ENCODE measurements around the gene CALN1. TPM values are rescaled to one million over a fixed set of nuclear protein-coding genes. Genes with fewer than 3 reads are reported as not detected.

CALN1 gene
- polyA plus RNA-seq, 1 donor from 2014 or later = not detected

DNA sequence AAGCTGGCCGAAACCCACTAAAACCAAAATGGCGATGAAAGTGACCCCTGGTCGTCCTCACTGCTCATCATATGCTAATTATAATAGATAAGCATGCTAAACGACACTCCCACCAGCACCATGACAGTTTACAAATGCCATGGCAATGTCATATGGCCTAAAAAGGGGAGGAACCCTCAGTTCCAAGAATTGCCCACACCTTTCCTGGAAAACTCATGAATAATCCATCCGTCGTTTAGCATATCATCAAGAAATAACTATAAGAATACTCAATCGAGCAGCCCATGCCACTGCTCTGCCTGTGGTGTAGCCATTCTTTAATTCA, 422.0 kb downstream of the CALN1 start:
- no peak overlapping the region for H3K27ac Mint-ChIP-seq
- peaks cover 2 to 13% (median 6%) of the 10 kb centered on the region in 3 donors for H3K9me3 Mint-ChIP-seq
- H3K27me3 Mint-ChIP-seq = no peaks in the 10 kb centered on the region
- H3K4me1 Mint-ChIP-seq = no peaks in the 10 kb centered on the region
- H3K36me3 Mint-ChIP-seq = no peaks in the 10 kb centered on the region
- H3K4me3 Mint-ChIP-seq = no peak overlapping the region

DNA sequence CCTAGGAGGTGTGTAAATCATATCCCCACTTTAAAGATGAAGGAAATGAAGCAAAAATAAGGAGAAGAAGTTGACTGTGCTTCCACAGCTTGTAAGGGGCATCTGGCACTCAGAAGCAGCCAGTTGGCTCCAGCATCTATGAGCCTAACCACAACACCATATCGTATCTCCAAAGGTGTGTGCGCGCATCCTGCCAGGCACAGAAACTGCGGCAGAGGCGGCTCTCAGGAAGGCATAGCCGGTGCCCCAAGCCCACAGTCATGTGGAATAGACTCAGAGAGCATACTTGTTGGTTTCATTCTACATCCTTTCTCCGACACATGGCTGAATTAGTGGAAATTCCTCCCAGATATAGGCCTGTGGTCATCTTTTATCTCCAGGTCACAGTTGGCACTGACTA, 423.9 kb downstream of the CALN1 start:
- no peak overlapping the region for H3K27ac Mint-ChIP-seq
- no peak overlapping the region for H3K4me3 Mint-ChIP-seq
- H3K36me3 Mint-ChIP-seq = no peaks in the 10 kb centered on the region
- H3K27me3 Mint-ChIP-seq = no peaks in the 10 kb centered on the region
- no peaks in the 10 kb centered on the region for H3K4me1 Mint-ChIP-seq
- H3K9me3 Mint-ChIP-seq = peaks cover 4 to 13% (median 5%) of the 10 kb centered on the region in 3 donors

DNA sequence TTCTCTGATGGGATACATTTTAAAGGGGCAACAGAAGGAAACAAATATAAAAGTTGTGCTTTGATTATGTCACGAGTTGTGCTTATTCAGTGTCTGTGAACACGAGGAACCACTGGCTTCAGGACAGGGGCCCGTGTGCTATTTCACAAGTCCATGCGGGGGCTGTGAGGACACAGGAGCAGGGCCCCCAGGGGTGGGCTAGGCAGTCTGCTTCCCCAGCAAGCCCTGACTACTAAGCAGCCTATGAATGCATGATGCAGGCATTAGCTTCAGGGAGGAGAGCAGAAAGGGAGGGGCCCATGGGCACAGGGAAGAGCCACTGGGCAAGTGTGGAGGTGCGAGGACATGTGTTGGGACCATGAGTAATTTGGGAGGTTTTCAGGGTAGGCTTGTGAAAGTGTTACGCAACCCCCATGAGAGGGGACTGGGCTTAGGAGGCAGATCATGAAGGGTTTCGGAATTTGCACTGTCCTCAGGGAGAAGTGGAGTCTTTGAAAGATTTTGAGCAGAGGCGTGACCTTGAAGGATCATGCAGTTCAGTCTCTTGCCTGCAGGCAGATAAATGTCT, 424.9 kb downstream of the CALN1 start:
- peaks cover 4 to 13% (median 5%) of the 10 kb centered on the region in 3 donors for H3K9me3 Mint-ChIP-seq
- H3K36me3 Mint-ChIP-seq = no peaks in the 10 kb centered on the region
- H3K4me3 Mint-ChIP-seq = no peak overlapping the region
- H3K27me3 Mint-ChIP-seq = no peaks in the 10 kb centered on the region
- H3K27ac Mint-ChIP-seq = no peak overlapping the region
- H3K4me1 Mint-ChIP-seq = no peaks in the 10 kb centered on the region

DNA sequence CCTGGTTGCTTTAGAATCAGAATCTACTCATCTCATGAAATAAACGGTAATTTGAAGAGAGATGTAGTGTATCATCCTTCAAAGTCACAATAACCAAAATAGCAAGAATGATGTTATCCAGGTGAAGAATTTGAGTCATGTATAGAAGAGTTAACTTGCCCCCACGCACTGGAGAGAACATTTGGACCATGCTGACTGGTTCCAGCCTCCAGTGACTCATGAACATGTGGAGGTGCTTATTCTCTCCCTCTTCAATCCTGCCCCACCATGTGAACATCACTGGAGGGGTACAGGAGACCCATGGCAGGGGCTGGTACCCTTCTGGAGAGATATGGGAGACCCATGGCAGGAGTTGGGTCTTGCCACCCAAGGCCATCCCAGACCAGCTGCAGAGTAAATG, 427.8 kb downstream of the CALN1 start:
- H3K4me3 Mint-ChIP-seq = no peak overlapping the region
- H3K36me3 Mint-ChIP-seq = no peaks in the 10 kb centered on the region
- no peaks in the 10 kb centered on the region for H3K4me1 Mint-ChIP-seq
- no peak overlapping the region for H3K27ac Mint-ChIP-seq
- H3K9me3 Mint-ChIP-seq = peaks cover 1 to 10% (median 4%) of the 10 kb centered on the region in 3 donors
- no peaks in the 10 kb centered on the region for H3K27me3 Mint-ChIP-seq

DNA sequence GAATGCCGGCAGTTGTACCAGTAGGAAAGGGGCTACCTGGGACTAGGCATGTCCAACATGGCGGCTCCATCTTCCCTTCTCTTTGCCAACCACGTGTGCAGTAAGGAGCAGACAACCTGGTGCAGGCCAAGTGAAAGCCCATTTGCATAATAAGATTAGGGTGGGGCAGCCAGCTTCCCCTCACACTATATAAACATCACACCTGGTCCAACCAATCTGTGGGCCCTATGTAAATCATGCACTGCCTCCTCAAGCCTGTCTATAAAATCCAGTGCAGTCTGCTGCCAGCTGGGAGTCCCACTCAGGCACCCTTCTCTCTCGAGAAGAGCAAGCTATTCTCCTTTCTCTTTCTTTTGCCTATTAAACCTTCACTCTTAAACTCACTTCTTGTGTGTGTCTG, 429.3 kb downstream of the CALN1 start:
- Mint-ChIP-seq H3K4me3 (no peak overlapping the region), H3K9me3 (peaks cover 1 to 9% (median 2%) of the 10 kb centered on the region in 3 donors), H3K36me3 (no peaks in the 10 kb centered on the region), H3K27ac (no peak overlapping the region), H3K27me3 (no peaks in the 10 kb centered on the region), H3K4me1 (no peaks in the 10 kb centered on the region)

DNA sequence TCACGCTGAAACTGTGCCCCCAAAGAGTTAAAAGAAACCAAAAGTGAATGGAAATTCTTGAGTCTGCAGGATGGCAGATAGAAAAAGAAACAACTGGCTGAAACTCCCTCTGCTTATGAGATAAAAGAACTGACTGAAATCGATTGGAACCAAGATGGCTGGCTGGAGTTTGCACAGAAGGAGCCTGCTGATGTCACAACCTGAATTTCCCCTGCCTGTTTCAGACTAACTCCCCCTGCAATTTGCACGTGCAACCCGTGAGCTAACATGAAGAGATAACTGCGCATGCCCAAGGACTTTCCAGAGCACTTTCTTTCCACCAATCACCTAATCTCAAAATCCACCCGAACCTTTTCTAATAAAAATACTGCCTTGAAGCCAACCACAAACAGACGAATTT, 435.5 kb downstream of the CALN1 start:
- Mint-ChIP-seq H3K36me3 (no peaks in the 10 kb centered on the region), H3K4me1 (no peaks in the 10 kb centered on the region), H3K27ac (no peak overlapping the region), H3K27me3 (no peaks in the 10 kb centered on the region), H3K9me3 (peaks cover 0 to 2% (median 0%) of the 10 kb centered on the region in 3 donors), H3K4me3 (no peak overlapping the region)

DNA sequence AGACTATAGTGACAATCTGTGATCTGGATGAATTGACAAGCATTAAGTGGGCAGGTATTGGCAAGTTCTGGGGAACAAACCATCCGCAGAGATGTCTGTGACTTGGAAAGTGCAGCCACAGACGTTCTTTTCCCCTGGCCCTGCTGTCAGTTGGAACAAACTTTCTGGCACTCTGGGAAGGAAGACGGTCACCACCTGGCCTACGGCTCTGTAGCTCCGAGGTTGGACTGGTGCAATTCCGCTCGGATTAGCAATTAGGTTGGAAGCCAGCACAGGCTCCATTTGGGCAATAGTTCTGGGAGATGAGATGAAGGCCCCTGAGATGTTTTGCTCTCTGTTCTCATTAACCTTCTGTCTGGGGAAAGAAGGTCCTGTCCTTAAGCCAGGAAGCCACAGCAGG, 437.5 kb downstream of the CALN1 start:
- no peak overlapping the region for H3K27ac Mint-ChIP-seq
- peaks cover 0 to 5% (median 0%) of the 10 kb centered on the region in 3 donors for H3K9me3 Mint-ChIP-seq
- no peaks in the 10 kb centered on the region for H3K27me3 Mint-ChIP-seq
- H3K4me1 Mint-ChIP-seq = no peaks in the 10 kb centered on the region
- no peaks in the 10 kb centered on the region for H3K36me3 Mint-ChIP-seq
- no peak overlapping the region for H3K4me3 Mint-ChIP-seq

DNA sequence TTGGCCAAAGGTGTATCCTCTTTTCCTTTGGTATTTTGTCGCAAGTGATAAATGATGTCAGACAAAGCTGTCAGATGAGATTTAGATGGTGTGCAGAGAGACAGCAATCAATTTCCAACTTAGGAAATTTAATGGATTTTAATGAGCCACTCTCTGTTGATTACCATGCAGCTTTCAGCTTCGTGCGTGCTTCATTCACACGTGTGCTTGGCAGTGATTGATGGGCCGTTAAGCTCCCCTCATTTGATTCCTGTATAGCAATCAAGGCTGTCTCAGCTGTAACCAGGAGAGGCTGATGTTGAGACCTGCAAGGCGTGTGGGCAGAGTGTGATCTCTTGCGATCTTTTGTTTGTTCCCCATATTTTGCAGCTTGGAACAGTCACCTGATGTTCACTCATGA, 439.6 kb downstream of the CALN1 start:
- Mint-ChIP-seq H3K27ac (no peak overlapping the region), H3K4me3 (no peak overlapping the region), H3K4me1 (no peaks in the 10 kb centered on the region), H3K36me3 (no peaks in the 10 kb centered on the region), H3K9me3 (peaks cover 0 to 7% (median 0%) of the 10 kb centered on the region in 3 donors), H3K27me3 (no peaks in the 10 kb centered on the region)

DNA sequence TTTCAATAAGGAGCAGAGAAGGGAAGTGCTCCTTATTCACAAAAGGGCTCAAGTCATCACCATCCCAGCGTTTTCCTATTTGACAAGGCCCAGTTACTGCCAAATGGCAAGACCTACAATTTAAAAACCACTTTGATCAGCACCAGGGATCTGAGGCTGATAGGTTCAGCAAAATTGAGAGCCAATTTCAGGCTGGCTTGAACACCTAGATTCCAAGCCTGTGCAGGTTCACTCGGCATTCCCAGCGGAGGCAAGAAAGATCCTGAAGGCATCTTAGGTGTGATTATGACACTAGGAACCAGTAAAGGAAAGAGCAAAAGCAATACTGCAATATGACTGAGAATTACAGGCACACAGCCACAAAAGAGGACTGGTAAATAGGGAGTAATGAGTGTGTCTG, 441.4 kb downstream of the CALN1 start:
- H3K27me3 Mint-ChIP-seq = no peaks in the 10 kb centered on the region

DNA sequence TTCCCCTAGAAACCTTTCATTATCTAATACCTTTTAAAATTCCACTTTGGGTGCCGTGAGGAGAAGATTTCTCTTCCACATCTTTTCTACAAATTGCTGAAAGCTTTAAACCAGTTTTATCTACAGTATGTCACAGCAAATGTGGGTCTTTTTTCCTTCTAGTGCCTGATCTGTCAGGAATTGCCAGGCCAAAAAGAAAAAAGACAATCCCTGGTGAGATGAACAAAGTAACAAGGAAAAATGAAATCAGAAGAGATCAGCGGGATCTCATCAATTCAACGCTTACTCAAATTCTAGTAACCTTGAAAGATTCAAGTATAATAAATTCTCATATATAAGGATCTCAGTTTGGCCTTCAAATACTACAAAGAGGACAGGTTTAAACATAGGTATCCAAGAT, 449.5 kb downstream of the CALN1 start:
- Mint-ChIP-seq H3K4me3 (no peak overlapping the region), H3K4me1 (no peaks in the 10 kb centered on the region), H3K27me3 (no peaks in the 10 kb centered on the region), H3K27ac (no peak overlapping the region), H3K36me3 (no peaks in the 10 kb centered on the region), H3K9me3 (peaks cover 0 to 13% (median 8%) of the 10 kb centered on the region in 3 donors)

More for the DNA sequence above, 441.4 kb downstream of the CALN1 start:
- Mint-ChIP-seq H3K9me3 (peaks cover 0 to 6% (median 0%) of the 10 kb centered on the region in 3 donors), H3K4me1 (no peaks in the 10 kb centered on the region), H3K36me3 (no peaks in the 10 kb centered on the region), H3K4me3 (peak overlapping the region in 1 of 4 donors; percentile 14), H3K27ac (no peak overlapping the region)

DNA sequence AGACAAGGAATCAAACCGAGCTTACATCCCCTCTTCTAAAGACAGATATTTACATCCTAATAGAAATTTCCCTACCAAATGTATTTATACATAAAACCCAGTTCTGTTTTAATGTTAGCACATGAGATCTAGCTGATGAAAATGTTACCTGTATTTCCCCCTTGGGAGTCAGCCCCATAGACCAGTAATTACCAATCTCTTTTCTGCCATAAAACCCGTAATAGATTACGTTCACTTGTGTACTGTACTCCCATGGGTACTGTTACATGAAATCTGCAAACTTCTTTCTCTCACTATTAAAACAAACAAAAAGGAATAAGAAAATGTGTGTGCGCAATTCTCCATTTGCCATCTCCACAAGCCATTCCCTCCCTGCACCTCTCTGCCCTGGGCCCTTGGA, 450.9 kb downstream of the CALN1 start:
- Mint-ChIP-seq H3K27me3 (no peaks in the 10 kb centered on the region), H3K4me3 (no peak overlapping the region), H3K4me1 (peaks cover 0 to 1% (median 0%) of the 10 kb centered on the region in 3 donors), H3K36me3 (no peaks in the 10 kb centered on the region), H3K9me3 (peaks cover 2 to 13% (median 12%) of the 10 kb centered on the region in 3 donors), H3K27ac (peak overlapping the region in 1 of 3 donors; percentile 20)

DNA sequence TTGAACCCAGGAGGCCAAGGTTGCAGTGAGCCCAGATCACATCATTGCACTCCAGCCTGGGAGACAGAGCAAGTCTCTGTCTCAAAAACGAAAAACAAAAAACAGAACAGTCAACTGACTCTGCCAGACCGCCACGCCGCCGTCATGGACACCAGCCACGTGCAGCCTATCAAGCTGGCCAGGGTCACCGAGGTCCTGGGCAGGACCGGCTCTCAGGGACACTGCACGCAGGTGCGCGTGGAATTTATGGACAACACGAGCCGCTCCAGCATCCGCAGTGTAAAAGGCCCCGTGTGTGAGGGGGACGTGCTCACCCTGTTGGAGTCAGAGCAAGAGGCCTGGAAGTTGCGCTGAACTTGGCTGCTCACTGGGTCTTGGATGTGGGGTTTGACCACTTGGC, 470.0 kb downstream of the CALN1 start:
- H3K4me1 Mint-ChIP-seq = no peaks in the 10 kb centered on the region
- H3K9me3 Mint-ChIP-seq = peaks cover 3 to 15% (median 6%) of the 10 kb centered on the region in 3 donors
- no peak overlapping the region for H3K4me3 Mint-ChIP-seq
- H3K27ac Mint-ChIP-seq = no peak overlapping the region
- no peaks in the 10 kb centered on the region for H3K27me3 Mint-ChIP-seq
- no peaks in the 10 kb centered on the region for H3K36me3 Mint-ChIP-seq

DNA sequence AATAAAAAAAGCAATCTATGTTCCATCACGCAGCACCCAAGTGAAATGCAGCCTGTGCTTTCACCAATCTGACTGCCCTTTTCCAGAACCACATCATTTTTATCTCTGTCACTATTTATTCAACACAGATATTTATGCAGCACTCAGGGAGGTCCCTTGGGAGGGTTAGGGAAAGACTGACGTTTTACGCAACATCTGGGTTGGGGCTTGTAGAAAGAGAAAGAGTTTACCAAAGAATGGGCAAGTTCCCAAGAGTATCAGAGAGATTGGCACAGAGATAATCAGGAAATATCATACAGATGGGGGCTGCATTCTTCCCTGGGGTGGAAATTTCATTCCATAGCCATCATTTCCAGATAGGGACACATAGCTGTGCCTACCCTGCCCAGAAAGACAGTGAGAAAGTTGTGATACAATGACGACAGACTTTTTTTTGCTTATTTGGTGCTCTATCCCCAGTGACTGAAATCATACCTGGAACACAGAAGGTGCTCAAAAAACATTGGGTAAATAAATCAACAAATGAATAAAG, 474.2 kb downstream of the CALN1 start:
- Mint-ChIP-seq H3K9me3 (peaks cover 13 to 20% (median 18%) of the 10 kb centered on the region in 3 donors), H3K36me3 (no peaks in the 10 kb centered on the region), H3K4me3 (no peak overlapping the region), H3K27me3 (no peaks in the 10 kb centered on the region), H3K4me1 (no peaks in the 10 kb centered on the region), H3K27ac (no peak overlapping the region)

DNA sequence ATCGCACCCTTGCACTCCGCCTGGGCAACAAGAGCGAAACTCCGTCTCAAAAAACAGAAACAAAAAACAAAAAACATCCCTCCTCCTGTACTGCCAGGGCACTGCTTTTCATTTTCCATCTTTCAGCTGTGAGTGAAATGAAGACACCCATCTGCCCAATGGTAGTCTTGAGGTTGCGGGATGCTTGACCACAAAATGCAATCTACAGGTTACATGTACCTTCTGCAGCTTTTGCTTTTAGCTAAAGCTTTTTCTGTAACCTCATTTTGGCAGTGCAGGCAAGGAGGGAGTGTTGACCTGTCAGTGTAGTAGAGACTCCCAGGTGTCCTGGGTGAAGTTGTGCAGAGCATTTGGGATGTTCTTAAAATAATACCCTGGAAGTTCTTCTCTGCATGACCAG, 476.5 kb downstream of the CALN1 start:
- H3K4me1 Mint-ChIP-seq = no peaks in the 10 kb centered on the region
- H3K4me3 Mint-ChIP-seq = no peak overlapping the region
- no peak overlapping the region for H3K27ac Mint-ChIP-seq
- peaks cover 9 to 20% (median 12%) of the 10 kb centered on the region in 3 donors for H3K9me3 Mint-ChIP-seq
- no peaks in the 10 kb centered on the region for H3K27me3 Mint-ChIP-seq
- H3K36me3 Mint-ChIP-seq = no peaks in the 10 kb centered on the region

DNA sequence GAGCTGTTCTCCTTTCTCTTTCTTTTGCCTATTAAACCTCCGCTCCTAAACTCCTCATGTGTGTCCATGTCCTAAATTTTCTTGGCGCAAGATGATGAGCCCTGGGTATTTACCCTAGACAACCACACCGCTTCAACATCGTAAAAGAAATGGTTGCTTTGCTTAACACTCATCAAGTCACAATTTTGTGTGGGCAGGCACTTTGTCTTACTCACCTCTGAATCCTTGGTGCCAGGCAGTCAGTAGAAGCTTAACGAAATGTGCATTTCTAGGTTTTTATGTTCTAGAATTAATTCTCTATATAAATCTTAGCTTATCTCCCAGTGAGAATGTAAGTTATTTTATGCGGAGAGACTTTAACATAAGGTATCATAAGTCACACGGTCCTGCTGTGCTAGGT, 478.7 kb downstream of the CALN1 start:
- Mint-ChIP-seq H3K36me3 (no peaks in the 10 kb centered on the region), H3K9me3 (peaks cover 11 to 19% (median 17%) of the 10 kb centered on the region in 3 donors), H3K4me1 (no peaks in the 10 kb centered on the region), H3K27ac (peak overlapping the region in 1 of 3 donors; percentile 20), H3K27me3 (no peaks in the 10 kb centered on the region), H3K4me3 (no peak overlapping the region)

DNA sequence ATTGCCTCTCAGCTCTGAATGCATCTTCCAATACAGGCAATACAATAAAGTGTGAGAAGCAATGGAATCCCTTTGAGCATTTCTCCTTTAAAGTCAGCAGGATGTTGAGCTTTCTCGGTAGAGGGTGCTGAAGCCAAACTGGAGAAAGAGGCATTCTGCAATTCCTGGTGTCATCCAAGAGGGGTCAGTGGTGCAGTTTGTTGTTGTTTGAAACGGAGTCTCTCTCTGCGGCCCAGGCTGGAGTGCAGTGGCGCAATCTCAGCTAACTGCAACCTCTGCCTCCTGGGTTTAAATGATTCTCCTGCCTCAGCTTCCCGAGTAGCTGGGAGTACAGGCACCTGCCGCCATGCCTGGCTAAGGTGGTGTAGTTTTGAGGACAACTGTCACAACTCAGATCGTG, 486.5 kb downstream of the CALN1 start:
- no peaks in the 10 kb centered on the region for H3K27me3 Mint-ChIP-seq
- H3K4me3 Mint-ChIP-seq = no peak overlapping the region
- no peaks in the 10 kb centered on the region for H3K4me1 Mint-ChIP-seq
- H3K36me3 Mint-ChIP-seq = peaks cover 3% of the 10 kb centered on the region
- H3K9me3 Mint-ChIP-seq = peaks cover 4 to 22% (median 6%) of the 10 kb centered on the region in 3 donors
- no peak overlapping the region for H3K27ac Mint-ChIP-seq

All from IgD-negative memory B cell (primary cell).